Activated naive CD8-positive, alpha-beta T cell treated with anti-CD3 and anti-CD28 coated beads for 36 hours (primary cell): ENCODE data around the gene ATOX1. TPM values are rescaled to one million over a fixed set of nuclear protein-coding genes. Genes with fewer than 3 reads are reported as not detected.
A peak's percentile ranks its signal among the peaks of the same experiment; 100 is the strongest.
"Not testable (repeated sequence)": the region's sequence is repeated elsewhere in the genome, so short reads cannot be mapped to it uniquely, and the experiment has no call there.

Experiments
- DNase-seq: peaks from one replicate; pipeline ENCODE4 v3.0.0; 2021
- H3K27ac Mint-ChIP-seq: one replicate; pipeline ENCODE4 v1.8.0; 2022; ENCODE audit warnings: mild to moderate bottlenecking, moderate library complexity, mixed read lengths
- H3K27me3 Mint-ChIP-seq: one replicate; pipeline ENCODE4 v1.8.0; 2022; ENCODE audit warnings: mild to moderate bottlenecking, mixed read lengths
- H3K36me3 Mint-ChIP-seq: one replicate; pipeline ENCODE4 v1.8.0; 2021; ENCODE audit warnings: mild to moderate bottlenecking, mixed read lengths
- H3K4me1 Mint-ChIP-seq: one replicate; pipeline ENCODE4 v1.8.0; 2021; ENCODE audit warnings: mixed read lengths
- H3K4me3 Mint-ChIP-seq: one replicate; pipeline ENCODE4 v1.8.0; 2022; ENCODE audit warnings: mild to moderate bottlenecking, moderate library complexity, mixed read lengths
- H3K9me3 Mint-ChIP-seq: one replicate; pipeline ENCODE4 v1.8.0; 2022; ENCODE audit warnings: mixed read lengths
- total RNA-seq, 2 experiments: library from RNA; stranded (reverse); gene quantifications; one replicate each; pipeline ENCODE4 v1.2.3, GENCODE V29; 2021

Gene ATOX1
- total RNA-seq, result 10 to 100 TPM; 97.7 to 98.6 TPM

GRCh38 chr5:151758430-151759241, at the start of gene ATOX1:
ATOX1 (minus strand) TSS chr5:151758631; CDS start chr5:151758551, 80 bp downstream.
- DNase-seq, result peak; percentile 94
- Mint-ChIP-seq H3K27me3 (no peaks in the 10 kb centered on the region), H3K27ac (peak within 1 kb of the TSS; percentile 87), H3K36me3 (peaks cover 12% of the 10 kb centered on the region), H3K4me1 (peaks cover 35% of the 10 kb centered on the region), H3K4me3 (peak within 1 kb of the TSS; percentile 91), H3K9me3 (no peaks in the 10 kb centered on the region)

- H3K27ac Mint-ChIP-seq, result peak overlapping the region; percentile 46
- H3K27me3 Mint-ChIP-seq, result no peaks in the 10 kb centered on the region
- H3K9me3 Mint-ChIP-seq, result peaks cover 5% of the 10 kb centered on the region
- no peak for DNase-seq
- H3K4me1 Mint-ChIP-seq, result peaks cover 36% of the 10 kb centered on the region
- no peak overlapping the region for H3K4me3 Mint-ChIP-seq
- peaks cover 60% of the 10 kb centered on the region for H3K36me3 Mint-ChIP-seq
Measured at GRCh38 chr5:151805414-151806223, 47.2 kb upstream of the ATOX1 start.

GRCh38 chr5:151800532-151800931, 42.1 kb upstream of the ATOX1 start:
- no peak for DNase-seq
- Mint-ChIP-seq H3K4me1 (peaks cover 36% of the 10 kb centered on the region), H3K4me3 (no peak overlapping the region), H3K27me3 (no peaks in the 10 kb centered on the region), H3K36me3 (peaks cover 44% of the 10 kb centered on the region), H3K27ac (peak overlapping the region; percentile 58), H3K9me3 (no peaks in the 10 kb centered on the region)

GRCh38 chr5:151799407-151799806, 41.0 kb upstream of the ATOX1 start:
- Mint-ChIP-seq H3K9me3 (no peaks in the 10 kb centered on the region), H3K4me3 (no peak overlapping the region), H3K4me1 (peaks cover 30% of the 10 kb centered on the region), H3K36me3 (peaks cover 36% of the 10 kb centered on the region), H3K27me3 (no peaks in the 10 kb centered on the region), H3K27ac (peak overlapping the region; percentile 10)
- DNase-seq, result no peak

GRCh38 chr5:151798674-151799073, 40.2 kb upstream of the ATOX1 start:
- Mint-ChIP-seq H3K36me3 (peaks cover 41% of the 10 kb centered on the region), H3K4me3 (no peak overlapping the region), H3K9me3 (no peaks in the 10 kb centered on the region), H3K4me1 (peaks cover 24% of the 10 kb centered on the region), H3K27ac (no peak overlapping the region), H3K27me3 (no peaks in the 10 kb centered on the region)
- no peak for DNase-seq

- Mint-ChIP-seq H3K9me3 (no peaks in the 10 kb centered on the region), H3K27me3 (no peaks in the 10 kb centered on the region), H3K4me3 (no peak overlapping the region), H3K27ac (no peak overlapping the region), H3K4me1 (peaks cover 26% of the 10 kb centered on the region), H3K36me3 (peaks cover 46% of the 10 kb centered on the region)
- DNase-seq, result no peak
Measured at GRCh38 chr5:151795426-151795825, 37.0 kb upstream of the ATOX1 start.

GRCh38 chr5:151793358-151793757, 34.9 kb upstream of the ATOX1 start:
- no peaks in the 10 kb centered on the region for H3K9me3 Mint-ChIP-seq
- no peak overlapping the region for H3K27ac Mint-ChIP-seq
- H3K4me3 Mint-ChIP-seq, result no peak overlapping the region
- peaks cover 45% of the 10 kb centered on the region for H3K36me3 Mint-ChIP-seq
- H3K4me1 Mint-ChIP-seq, result peaks cover 22% of the 10 kb centered on the region
- DNase-seq, result no peak
- H3K27me3 Mint-ChIP-seq, result no peaks in the 10 kb centered on the region

GRCh38 chr5:151787817-151788216, 29.4 kb upstream of the ATOX1 start:
- Mint-ChIP-seq H3K4me1 (peaks cover 40% of the 10 kb centered on the region), H3K27ac (no peak overlapping the region), H3K36me3 (peaks cover 35% of the 10 kb centered on the region)

GRCh38 chr5:151786468-151786867, 28.0 kb upstream of the ATOX1 start:
- Mint-ChIP-seq H3K4me1 (peaks cover 45% of the 10 kb centered on the region), H3K4me3 (no peak overlapping the region), H3K36me3 (peaks cover 26% of the 10 kb centered on the region), H3K27ac (peak overlapping the region; percentile 57), H3K27me3 (no peaks in the 10 kb centered on the region), H3K9me3 (no peaks in the 10 kb centered on the region)
- DNase-seq, result no peak

More at GRCh38 chr5:151787817-151788216, 29.4 kb upstream of the ATOX1 start:
- no peak for DNase-seq
- Mint-ChIP-seq H3K27me3 (no peaks in the 10 kb centered on the region), H3K4me3 (no peak overlapping the region), H3K9me3 (no peaks in the 10 kb centered on the region)

- no peak overlapping the region for H3K27ac Mint-ChIP-seq
- DNase-seq, result no peak
- no peak overlapping the region for H3K4me3 Mint-ChIP-seq
- H3K9me3 Mint-ChIP-seq, result no peaks in the 10 kb centered on the region
- H3K4me1 Mint-ChIP-seq, result peaks cover 57% of the 10 kb centered on the region
- H3K27me3 Mint-ChIP-seq, result no peaks in the 10 kb centered on the region
- H3K36me3 Mint-ChIP-seq, result peaks cover 27% of the 10 kb centered on the region
Measured at GRCh38 chr5:151784141-151784540, 25.7 kb upstream of the ATOX1 start.

- not testable (repeated sequence) for H3K4me3 Mint-ChIP-seq, DNase-seq, H3K9me3 Mint-ChIP-seq, H3K27me3 Mint-ChIP-seq, H3K27ac Mint-ChIP-seq
- H3K36me3 Mint-ChIP-seq, result peaks cover 29% of the 10 kb centered on the region
- peaks cover 62% of the 10 kb centered on the region for H3K4me1 Mint-ChIP-seq
Measured at GRCh38 chr5:151783664-151784063, 25.2 kb upstream of the ATOX1 start.

- H3K27ac Mint-ChIP-seq, result peak overlapping the region; percentile 15
- peaks cover 73% of the 10 kb centered on the region for H3K4me1 Mint-ChIP-seq
- DNase-seq, result no peak
- H3K9me3 Mint-ChIP-seq, result no peaks in the 10 kb centered on the region
- H3K36me3 Mint-ChIP-seq, result peaks cover 35% of the 10 kb centered on the region
- no peaks in the 10 kb centered on the region for H3K27me3 Mint-ChIP-seq
- H3K4me3 Mint-ChIP-seq, result no peak overlapping the region
Measured at GRCh38 chr5:151781201-151781600, 22.8 kb upstream of the ATOX1 start.

GRCh38 chr5:151780348-151780747, 21.9 kb upstream of the ATOX1 start:
- Mint-ChIP-seq H3K4me1 (peaks cover 74% of the 10 kb centered on the region), H3K36me3 (peaks cover 40% of the 10 kb centered on the region), H3K9me3 (no peaks in the 10 kb centered on the region), H3K27ac (no peak overlapping the region), H3K27me3 (no peaks in the 10 kb centered on the region), H3K4me3 (no peak overlapping the region)
- DNase-seq, result no peak

GRCh38 chr5:151779531-151780125, 21.2 kb upstream of the ATOX1 start:
- Mint-ChIP-seq H3K9me3 (no peaks in the 10 kb centered on the region), H3K36me3 (peaks cover 43% of the 10 kb centered on the region), H3K27me3 (no peaks in the 10 kb centered on the region), H3K4me3 (no peak overlapping the region), H3K27ac (peak overlapping the region; percentile 62), H3K4me1 (peaks cover 76% of the 10 kb centered on the region)
- DNase-seq, result no peak

- H3K4me3 Mint-ChIP-seq, result peak overlapping the region; percentile 61
- H3K27me3 Mint-ChIP-seq, result no peaks in the 10 kb centered on the region
- H3K4me1 Mint-ChIP-seq, result peaks cover 57% of the 10 kb centered on the region
- no peak for DNase-seq
- no peaks in the 10 kb centered on the region for H3K9me3 Mint-ChIP-seq
- peaks cover 55% of the 10 kb centered on the region for H3K36me3 Mint-ChIP-seq
- no peak overlapping the region for H3K27ac Mint-ChIP-seq
Measured at GRCh38 chr5:151775025-151775606, 16.7 kb upstream of the ATOX1 start.
